ENCODE data around the gene SRP19.

GRCh38 chr5:112823656-112824055 is 37.4 kb upstream of the SRP19 start:
- TF ChIP-seq, protein P1, sequence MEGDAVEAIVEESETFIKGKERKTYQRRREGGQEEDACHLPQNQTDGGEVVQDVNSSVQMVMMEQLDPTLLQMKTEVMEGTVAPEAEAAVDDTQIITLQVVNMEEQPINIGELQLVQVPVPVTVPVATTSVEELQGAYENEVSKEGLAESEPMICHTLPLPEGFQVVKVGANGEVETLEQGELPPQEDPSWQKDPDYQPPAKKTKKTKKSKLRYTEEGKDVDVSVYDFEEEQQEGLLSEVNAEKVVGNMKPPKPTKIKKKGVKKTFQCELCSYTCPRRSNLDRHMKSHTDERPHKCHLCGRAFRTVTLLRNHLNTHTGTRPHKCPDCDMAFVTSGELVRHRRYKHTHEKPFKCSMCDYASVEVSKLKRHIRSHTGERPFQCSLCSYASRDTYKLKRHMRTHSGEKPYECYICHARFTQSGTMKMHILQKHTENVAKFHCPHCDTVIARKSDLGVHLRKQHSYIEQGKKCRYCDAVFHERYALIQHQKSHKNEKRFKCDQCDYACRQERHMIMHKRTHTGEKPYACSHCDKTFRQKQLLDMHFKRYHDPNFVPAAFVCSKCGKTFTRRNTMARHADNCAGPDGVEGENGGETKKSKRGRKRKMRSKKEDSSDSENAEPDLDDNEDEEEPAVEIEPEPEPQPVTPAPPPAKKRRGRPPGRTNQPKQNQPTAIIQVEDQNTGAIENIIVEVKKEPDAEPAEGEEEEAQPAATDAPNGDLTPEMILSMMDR (conservative IDR thresholded peaks at IDR 0.05; ENCODE audit: low read depth in 2 of 2) = no peak
- no peak for TF ChIP-seq CREB1 (CRISPR knock-in tag; IDR thresholded peaks at IDR 0.05; ENCODE audit: low read depth)

Data from GM23338 (cell line).